BLaER1 (cell line): ENCODE results near the gene TNIK.

Experiments
- H3K27ac ChIP-seq: shearing (Covaris generic); formaldehyde crosslinking; 2 replicates; pipeline ENCODE4 v1.8.1; 2022
- H3K27me3 ChIP-seq: shearing (Covaris generic); formaldehyde crosslinking; 2 replicates; pipeline ENCODE4 v1.8.1; 2022
- H3K36me3 ChIP-seq: shearing (Covaris generic); formaldehyde crosslinking; 2 replicates; pipeline ENCODE4 v1.8.1; 2022
- H3K4me1 ChIP-seq: shearing (Covaris generic); formaldehyde crosslinking; 2 replicates; pipeline ENCODE4 v1.8.1; 2022
- H3K4me2 ChIP-seq: shearing (Covaris generic); formaldehyde crosslinking; 2 replicates; pipeline ENCODE4 v1.8.1; 2022
- H3K4me3 ChIP-seq: shearing (Covaris generic); formaldehyde crosslinking; 2 replicates; pipeline ENCODE4 v1.8.1; 2022
- H3K9ac ChIP-seq: shearing (Covaris generic); formaldehyde crosslinking; 2 replicates; pipeline ENCODE4 v1.8.1; 2022
- H3K9me3 ChIP-seq: shearing (Covaris generic); formaldehyde crosslinking; 2 replicates; pipeline ENCODE4 v1.8.1; 2022
- H4K20me1 ChIP-seq: shearing (Covaris generic); formaldehyde crosslinking; 2 replicates; pipeline ENCODE4 v1.8.1; 2022
- Cebpa-rat ChIP-seq: shearing (Covaris generic); IDR thresholded peaks from 2 replicates; pipeline ENCODE4 v1.8.1; 2022

The TNIK gene

DNA sequence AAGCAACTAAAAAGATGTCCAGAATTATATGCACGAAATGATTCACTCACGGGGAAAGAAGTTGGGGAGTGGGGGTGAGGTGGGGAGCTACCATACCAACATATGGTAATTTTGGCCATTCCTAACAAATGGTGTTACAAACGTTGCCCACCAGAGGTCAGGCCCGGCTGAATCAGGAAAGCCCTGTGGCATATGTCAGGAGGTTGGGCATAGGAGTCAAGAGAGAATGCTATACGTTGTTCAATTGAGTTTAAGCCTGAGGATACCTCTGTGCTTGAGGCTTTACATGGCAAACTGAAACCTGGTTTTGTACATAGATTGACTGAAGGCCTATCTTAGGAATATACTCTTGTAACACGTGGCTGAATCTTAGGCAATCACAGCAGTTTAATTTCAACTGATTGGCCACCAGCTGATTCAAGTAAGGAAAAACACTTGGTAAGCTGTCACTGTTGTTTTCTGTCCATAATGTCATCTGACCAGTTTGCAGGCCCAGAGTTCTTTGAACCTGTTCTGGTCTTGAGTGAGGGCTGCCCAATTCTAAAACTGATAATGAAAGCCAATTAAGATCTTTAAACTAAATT, 410.3 kb downstream of the TNIK start:
- no peaks in the 10 kb centered on the region for H3K27me3 ChIP-seq
- TF ChIP-seq Cebpa-rat, result no peak
- H3K9ac ChIP-seq, result no peak overlapping the region
- H3K27ac ChIP-seq, result no peak overlapping the region
- no peaks in the 10 kb centered on the region for H3K36me3 ChIP-seq
- H4K20me1 ChIP-seq, result no peaks in the 10 kb centered on the region
- H3K4me2 ChIP-seq, result no peak overlapping the region
- H3K9me3 ChIP-seq, result no peaks in the 10 kb centered on the region
- H3K4me3 ChIP-seq, result no peak overlapping the region
- no peaks in the 10 kb centered on the region for H3K4me1 ChIP-seq

DNA sequence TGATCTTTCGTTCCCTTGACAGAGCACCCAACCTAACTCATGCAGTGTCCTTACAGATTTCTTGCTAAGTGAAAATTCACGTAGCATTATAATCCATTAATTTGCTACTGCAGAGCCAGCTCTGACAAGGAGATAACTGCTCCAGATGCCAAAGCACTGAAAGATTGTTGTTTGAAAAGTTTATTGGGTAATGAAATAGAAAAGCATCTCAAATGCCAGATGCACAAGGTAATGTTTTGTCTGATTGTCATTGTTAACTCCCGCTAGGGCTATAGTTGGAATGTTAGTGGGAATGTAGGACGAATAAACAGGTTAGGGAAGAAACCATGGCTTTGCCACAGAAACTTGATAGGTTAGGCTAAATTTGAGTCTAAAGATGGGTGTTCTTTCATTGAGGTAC, 413.4 kb downstream of the TNIK start:
- no peaks in the 10 kb centered on the region for H3K4me1 ChIP-seq
- no peak for TF ChIP-seq Cebpa-rat
- H3K9ac ChIP-seq, result no peak overlapping the region
- no peaks in the 10 kb centered on the region for H4K20me1 ChIP-seq
- no peak overlapping the region for H3K27ac ChIP-seq
- no peaks in the 10 kb centered on the region for H3K27me3 ChIP-seq
- H3K4me2 ChIP-seq, result no peak overlapping the region
- no peak overlapping the region for H3K4me3 ChIP-seq
- no peaks in the 10 kb centered on the region for H3K36me3 ChIP-seq
- H3K9me3 ChIP-seq, result no peaks in the 10 kb centered on the region

DNA sequence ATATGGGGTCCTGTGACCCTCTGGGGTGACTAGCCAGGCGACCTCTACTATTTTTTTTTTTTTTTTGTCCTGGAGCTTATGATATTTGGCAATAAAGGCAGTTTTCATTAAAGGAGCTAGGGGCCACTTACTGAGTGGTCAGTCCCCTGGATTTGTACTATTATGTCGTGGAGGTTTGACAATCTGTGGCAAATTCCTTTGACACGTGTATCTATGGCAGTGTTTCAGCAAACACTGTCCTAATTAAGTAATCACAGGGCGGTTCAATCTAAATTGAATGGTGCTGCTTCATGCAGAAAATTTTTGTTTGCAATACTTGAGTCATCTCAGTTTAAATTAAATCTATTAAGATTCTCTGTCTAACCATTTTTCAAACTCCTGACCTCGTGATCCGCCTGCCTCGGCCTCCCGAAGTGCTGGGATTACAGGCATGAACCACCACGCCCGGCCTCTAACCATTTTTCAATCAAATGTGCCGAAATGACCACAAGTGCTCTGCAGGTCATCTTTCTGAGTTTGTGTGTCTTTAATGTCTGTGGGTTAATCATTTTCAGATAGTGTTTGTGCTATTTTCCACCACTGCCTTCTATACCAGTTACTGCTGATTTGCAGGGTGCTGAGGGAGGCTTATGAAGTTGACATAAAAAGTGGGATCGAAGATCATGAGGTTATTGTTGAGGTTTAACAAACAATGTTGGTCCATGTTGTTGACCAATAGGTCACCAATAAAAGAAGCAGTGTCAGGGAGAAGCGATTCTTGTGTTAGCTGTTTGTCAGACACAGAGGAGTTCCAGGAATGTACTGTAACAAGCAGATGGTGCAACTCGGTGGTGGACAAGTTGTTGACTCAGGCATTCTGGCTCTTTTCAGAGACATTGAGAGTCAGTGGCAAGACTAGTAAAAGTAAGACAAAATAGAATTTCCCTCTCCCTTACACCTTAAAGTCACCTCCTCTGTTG, 415.1 kb downstream of the TNIK start:
- Histone ChIP-seq H3K27ac (no peak overlapping the region), H3K27me3 (no peaks in the 10 kb centered on the region)

DNA sequence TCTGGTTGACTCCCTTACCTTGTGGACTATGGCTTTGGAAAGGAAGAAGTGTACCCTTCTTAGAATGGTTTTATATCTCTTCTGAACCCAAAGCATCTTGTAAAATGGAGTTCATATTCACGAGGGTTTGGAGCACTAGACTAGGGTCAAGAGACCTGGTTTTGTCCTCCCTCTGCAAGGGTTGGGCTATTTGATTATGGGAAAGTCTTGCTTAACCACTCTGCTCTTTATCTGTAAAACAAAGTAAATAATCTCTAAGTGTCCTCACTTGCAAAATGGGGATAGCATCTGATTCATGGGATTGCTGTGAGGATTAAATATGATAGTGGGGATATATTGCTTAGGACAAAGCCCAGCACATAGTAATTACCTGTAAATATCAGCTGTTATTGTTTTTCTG, 415.8 kb downstream of the TNIK start:
- H4K20me1 ChIP-seq, result no peaks in the 10 kb centered on the region
- TF ChIP-seq Cebpa-rat, result no peak
- H3K4me3 ChIP-seq, result no peak overlapping the region
- H3K4me1 ChIP-seq, result no peaks in the 10 kb centered on the region
- no peak overlapping the region for H3K9ac ChIP-seq
- no peaks in the 10 kb centered on the region for H3K9me3 ChIP-seq
- no peaks in the 10 kb centered on the region for H3K27me3 ChIP-seq
- no peak overlapping the region for H3K27ac ChIP-seq
- H3K36me3 ChIP-seq, result no peaks in the 10 kb centered on the region
- no peak overlapping the region for H3K4me2 ChIP-seq

More for the DNA sequence above, 415.1 kb downstream of the TNIK start:
- no peaks in the 10 kb centered on the region for H3K36me3 ChIP-seq
- no peaks in the 10 kb centered on the region for H3K4me1 ChIP-seq
- H4K20me1 ChIP-seq, result no peaks in the 10 kb centered on the region
- H3K9ac ChIP-seq, result no peak overlapping the region
- TF ChIP-seq Cebpa-rat, result no peak
- no peaks in the 10 kb centered on the region for H3K9me3 ChIP-seq
- H3K4me3 ChIP-seq, result no peak overlapping the region
- H3K4me2 ChIP-seq, result no peak overlapping the region

DNA sequence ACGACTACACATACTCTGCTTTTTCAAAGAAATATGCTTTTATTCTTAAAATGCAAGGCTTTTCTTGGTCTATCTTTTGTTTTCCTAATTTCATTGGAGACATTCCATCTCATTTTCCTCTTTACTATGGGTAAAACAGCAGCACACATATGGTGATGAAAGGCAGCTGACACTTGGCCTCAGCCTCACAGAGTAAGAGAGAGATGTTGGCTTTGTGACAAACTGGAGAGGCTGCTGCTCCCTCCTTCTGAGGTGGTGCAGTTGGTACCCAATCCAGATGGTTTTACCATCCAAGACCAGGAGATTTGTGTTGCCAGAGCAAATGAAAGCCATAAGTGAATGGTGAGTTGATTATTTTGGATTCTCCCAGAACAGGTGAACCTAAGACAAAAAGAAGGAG, 420.5 kb downstream of the TNIK start:
- Histone ChIP-seq H3K9ac (no peak overlapping the region), H3K27me3 (no peaks in the 10 kb centered on the region), H4K20me1 (no peaks in the 10 kb centered on the region), H3K36me3 (no peaks in the 10 kb centered on the region), H3K9me3 (no peaks in the 10 kb centered on the region), H3K4me2 (no peak overlapping the region), H3K27ac (no peak overlapping the region), H3K4me1 (no peaks in the 10 kb centered on the region), H3K4me3 (no peak overlapping the region)
- TF ChIP-seq Cebpa-rat, result no peak

DNA sequence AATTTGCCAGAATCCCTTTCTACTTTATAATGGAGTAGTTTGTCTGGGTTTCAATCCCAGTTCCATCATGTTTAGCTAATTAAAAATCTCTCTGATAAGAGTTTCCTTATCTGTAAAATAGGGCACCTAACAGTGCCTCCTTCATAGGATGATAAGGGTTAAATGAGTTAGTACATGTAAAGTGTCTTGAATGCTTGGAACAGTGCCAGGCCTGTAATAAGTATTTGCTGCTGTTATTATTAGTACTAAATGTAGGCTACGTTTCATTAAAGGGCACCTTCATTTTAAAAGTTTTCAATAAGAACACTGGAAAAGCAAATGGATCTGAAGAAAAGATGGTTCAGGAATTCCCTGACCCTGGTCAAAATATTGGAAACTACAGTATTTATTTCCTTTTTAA, 421.9 kb downstream of the TNIK start:
- H3K27ac ChIP-seq, result no peak overlapping the region
- H3K4me1 ChIP-seq, result no peaks in the 10 kb centered on the region
- no peak for TF ChIP-seq Cebpa-rat
- H3K9ac ChIP-seq, result no peak overlapping the region
- no peaks in the 10 kb centered on the region for H3K27me3 ChIP-seq
- no peak overlapping the region for H3K4me3 ChIP-seq
- no peaks in the 10 kb centered on the region for H4K20me1 ChIP-seq
- no peaks in the 10 kb centered on the region for H3K36me3 ChIP-seq
- no peak overlapping the region for H3K4me2 ChIP-seq
- no peaks in the 10 kb centered on the region for H3K9me3 ChIP-seq

DNA sequence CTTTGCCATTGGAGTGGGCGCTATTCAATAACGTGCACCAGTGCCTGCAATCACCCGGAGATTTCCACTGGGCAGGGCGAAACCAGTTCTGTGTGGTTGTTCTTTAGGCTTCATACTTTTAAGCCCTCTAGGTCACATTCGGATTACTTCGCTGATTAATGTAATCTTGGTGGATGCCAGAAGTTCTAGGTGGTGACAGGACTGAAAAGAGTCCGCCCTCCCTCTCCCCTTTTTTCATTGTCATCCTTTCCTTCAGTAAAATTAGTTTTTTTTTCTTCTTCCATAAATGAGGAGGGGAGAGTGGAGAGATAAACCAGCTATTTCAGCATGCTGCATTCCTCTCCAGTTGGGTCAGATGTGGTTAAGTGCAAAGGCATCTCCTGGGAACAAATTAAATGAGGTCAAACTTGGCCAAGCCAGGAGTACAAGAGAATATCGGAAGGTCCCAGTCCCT, 431.4 kb downstream of the TNIK start:
- H3K4me2 ChIP-seq, result no peak overlapping the region
- TF ChIP-seq Cebpa-rat, result no peak
- H3K27me3 ChIP-seq, result peaks cover 17% of the 10 kb centered on the region
- no peaks in the 10 kb centered on the region for H4K20me1 ChIP-seq
- peaks cover 6% of the 10 kb centered on the region; the same call in 1 of the 2 replicates for H3K9me3 ChIP-seq
- H3K36me3 ChIP-seq, result no peaks in the 10 kb centered on the region
- H3K4me1 ChIP-seq, result no peaks in the 10 kb centered on the region
- no peak overlapping the region for H3K9ac ChIP-seq
- no peak overlapping the region for H3K4me3 ChIP-seq
- H3K27ac ChIP-seq, result no peak overlapping the region

DNA sequence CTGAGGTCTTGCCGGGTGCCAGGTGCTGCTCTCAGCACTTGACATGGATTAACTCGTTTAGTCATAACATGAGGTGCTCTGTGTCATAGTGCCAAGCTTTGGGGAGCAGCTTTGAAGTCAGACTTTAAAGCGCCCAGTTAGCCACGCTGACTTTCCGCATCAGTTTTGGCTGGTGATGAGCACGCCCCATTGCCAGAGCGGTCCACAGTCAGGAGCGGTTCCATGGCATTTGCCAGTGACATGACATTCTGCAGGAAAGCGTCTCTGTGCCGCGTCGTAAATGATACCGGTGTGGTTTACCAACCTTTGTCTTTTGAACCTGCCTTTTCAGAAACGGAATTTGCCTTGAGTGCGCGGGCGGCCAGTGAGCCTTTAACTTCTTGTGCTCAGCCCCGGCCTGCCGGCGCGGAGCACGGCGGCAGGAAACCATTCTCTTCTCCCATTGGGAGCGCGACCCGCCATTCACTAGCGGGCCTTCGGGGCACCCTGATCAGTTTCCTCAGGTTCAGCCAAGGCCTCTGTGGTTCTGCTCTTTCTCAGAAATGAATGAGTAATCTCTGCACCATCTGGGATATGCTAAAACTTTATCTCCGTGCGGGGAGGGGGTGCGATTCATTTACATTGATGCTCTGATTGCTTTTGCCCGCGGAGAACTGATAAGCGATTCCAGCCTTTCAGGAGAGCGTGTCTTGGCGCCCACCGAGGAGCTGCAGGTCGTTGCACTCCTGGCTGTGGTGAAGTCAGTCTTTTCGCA, 432.0 kb downstream of the TNIK start:
- Histone ChIP-seq H3K4me3 (no peak overlapping the region), H3K4me2 (no peak overlapping the region), H3K36me3 (no peaks in the 10 kb centered on the region), H3K27me3 (peaks cover 17% of the 10 kb centered on the region), H3K9me3 (peaks cover 6% of the 10 kb centered on the region; the same call in 1 of the 2 replicates), H3K4me1 (no peaks in the 10 kb centered on the region), H3K9ac (no peak overlapping the region), H4K20me1 (no peaks in the 10 kb centered on the region), H3K27ac (no peak overlapping the region)
- no peak for TF ChIP-seq Cebpa-rat

DNA sequence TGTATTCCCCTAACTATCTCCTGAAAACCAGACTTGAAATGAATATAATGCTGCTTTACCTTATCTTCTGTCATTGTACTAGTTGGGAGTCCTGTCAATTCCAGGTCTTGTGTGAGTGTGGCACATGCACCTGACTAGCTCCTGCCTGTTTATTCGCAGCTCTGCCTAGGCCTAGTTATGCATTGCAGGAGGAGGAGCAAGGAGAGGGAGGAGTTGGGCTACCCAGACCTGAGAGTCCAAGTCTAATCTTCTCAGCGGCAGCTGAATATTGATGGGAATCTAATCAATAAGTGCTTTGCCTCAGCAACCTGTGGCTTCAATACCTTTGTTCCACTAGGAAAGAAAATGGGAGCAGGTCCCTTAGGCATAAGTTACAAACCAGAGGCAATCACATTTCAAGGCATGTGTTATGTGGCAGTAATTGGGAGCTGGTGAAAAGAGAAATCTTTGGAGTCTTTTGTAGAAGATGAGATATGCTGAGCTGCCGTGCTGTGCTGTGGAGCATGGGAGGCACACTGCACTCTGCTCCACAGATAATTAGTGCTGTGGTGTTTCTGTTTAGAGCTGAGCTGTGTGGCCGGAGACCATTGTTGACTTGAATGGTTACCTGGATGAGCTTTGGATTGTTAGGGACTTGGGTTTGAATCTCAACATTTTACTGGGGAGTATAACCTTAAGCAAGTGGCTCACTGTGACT, 433.5 kb downstream of the TNIK start, which contains the start of gene SLC2A2:
Gene SLC2A2 (minus strand): TSS at position 124 of the 697 bp plus-strand sequence. CDS start 50 bp downstream, at position 74.
- peaks cover 6% of the 10 kb centered on the region; the same call in 1 of the 2 replicates for H3K9me3 ChIP-seq
- no peak within 1 kb of the TSS for H3K4me3 ChIP-seq
- no peak for TF ChIP-seq Cebpa-rat
- no peaks in the 10 kb centered on the region for H3K4me1 ChIP-seq
- H4K20me1 ChIP-seq, result no peaks in the 10 kb centered on the region
- H3K36me3 ChIP-seq, result no peaks in the 10 kb centered on the region
- H3K27ac ChIP-seq, result no peak within 1 kb of the TSS
- no peak within 1 kb of the TSS for H3K9ac ChIP-seq
- peaks cover 17% of the 10 kb centered on the region for H3K27me3 ChIP-seq
- H3K4me2 ChIP-seq, result no peak within 1 kb of the TSS
